Esophagus squamous epithelium (tissue), 5 donors: ENCODE data around the gene MAX. TPM values are rescaled to one million over a fixed set of nuclear protein-coding genes. Genes with fewer than 3 reads are reported as not detected.

ENCODE experiments used
- DNase-seq: peaks from one replicate; lab custom pipeline; 2025; lab: John Stamatoyannopoulos, UW
- H3K27ac ChIP-seq, 4 donors: fragments of 200-600 bp; sonication (generic); one replicate each; pipeline ENCODE4 v1.5.1; 2016 to 2019; ENCODE audit warnings: mild to moderate bottlenecking in 1 of 4
- H3K27me3 ChIP-seq, 4 donors: fragments of 200-600 bp; sonication (generic); 1 replicate in 3 of 4; 2 replicates in 1 of 4; pipeline versions ENCODE4 v1.5.1 to v1.6.0; 2017 to 2021; ENCODE audit warnings: antibody characterized with exemption in 1 of 4
- H3K36me3 ChIP-seq, 3 donors: fragments of 200-600 bp; sonication (generic); one replicate each; pipeline ENCODE4 v1.5.1; 2016 to 2019
- H3K4me1 ChIP-seq, 3 donors: fragments of 200-600 bp; sonication (generic); one replicate each; pipeline ENCODE4 v1.5.1; 2017 to 2019
- H3K4me3 ChIP-seq, 4 donors: fragments of 200-600 bp; sonication (generic); 1 replicate in 3 of 4; 2 replicates in 1 of 4; pipeline ENCODE4 v1.5.1; 2016 to 2019; ENCODE audit warnings: mild to moderate bottlenecking in 2 of 4, moderate library complexity in 1 of 4
- H3K9me3 ChIP-seq, 3 donors: fragments of 200-600 bp; sonication (generic); one replicate each; pipeline ENCODE4 v1.5.1; 2016 to 2019
- POLR2A ChIP-seq, 4 donors: fragments of 450-650 bp; IDR thresholded peaks; one replicate each; pipeline ENCODE4 v1.6.1; 2017; ENCODE audit warnings: antibody characterized with exemption in 4 of 4, mild to moderate bottlenecking in 4 of 4, moderate library complexity in 3 of 4
- WGBS, 2 donors: methylation state at CpG; one replicate each; pipeline ENCODE4 v1.1.5; 2018; 5-methylcytosine and 5-hydroxymethylcytosine counted together
- intact Hi-C: fragments of 100-400 bp; cut with DNase I; formaldehyde crosslinking; loops from one replicate; pipeline ENCODE4 v1.15.0; 2022
- total RNA-seq, 4 donors: library from RNA; depleted of rRNA; stranded (reverse); fragments of >200 nt; gene quantifications; one replicate each; pipeline ENCODE4 v1.1.0, GENCODE V29; 2016
- TF ChIP-seq, protein P1 (sequence below), 6 experiments: fragments of 450-650 bp in 4 of 6; fragments of 200-600 bp in 2 of 6; sonication (generic) in 2 of 6; IDR thresholded peaks; one replicate each; pipeline ENCODE4 v1.5.1; 2016 to 2019; ENCODE audit warnings: antibody characterized with exemption in 6 of 6, mild to moderate bottlenecking in 4 of 6, moderate library complexity in 4 of 6
- donor health status: DM: yes; HTN: yes; CAD: no.

MAX gene
- total RNA-seq, 4 donors from 2014 or later, result 45.3 to 88.7 (median 46.3) TPM

DNA sequence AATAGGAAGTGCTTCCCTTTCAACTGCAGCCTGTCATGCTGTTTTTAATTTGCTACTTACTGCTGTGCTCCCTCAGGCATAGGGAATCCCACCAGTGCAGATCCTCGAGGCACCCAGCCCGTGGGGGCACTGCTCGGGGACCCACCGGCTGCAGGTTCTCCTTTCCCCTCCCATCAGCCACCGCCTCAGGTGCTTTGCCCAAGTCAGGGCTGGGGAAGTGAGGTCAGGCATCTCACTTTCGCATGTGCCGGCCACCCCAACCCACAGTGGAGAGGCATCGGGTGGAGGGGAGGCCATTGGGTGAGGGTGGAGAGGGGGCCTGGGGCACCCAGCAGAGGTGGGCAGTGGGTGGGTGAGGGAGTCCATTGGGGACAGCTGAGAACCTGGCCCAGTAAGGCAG, 41.9 kb upstream of the MAX start:
- intact Hi-C loops, result no loop called here
- Histone ChIP-seq H3K4me3 (no peak overlapping the region), H3K36me3 (no peaks in the 10 kb centered on the region), H3K27ac (no peak overlapping the region), H3K27me3 (peaks cover 0 to 16% (median 0%) of the 10 kb centered on the region in 4 donors), H3K4me1 (no peaks in the 10 kb centered on the region), H3K9me3 (no peaks in the 10 kb centered on the region)
- 80 to 100% methylated on average over 1 to 2 of the region's 8 CpGs for WGBS, 2 donors
- DNase-seq, result no peak
- TF ChIP-seq, protein P1, sequence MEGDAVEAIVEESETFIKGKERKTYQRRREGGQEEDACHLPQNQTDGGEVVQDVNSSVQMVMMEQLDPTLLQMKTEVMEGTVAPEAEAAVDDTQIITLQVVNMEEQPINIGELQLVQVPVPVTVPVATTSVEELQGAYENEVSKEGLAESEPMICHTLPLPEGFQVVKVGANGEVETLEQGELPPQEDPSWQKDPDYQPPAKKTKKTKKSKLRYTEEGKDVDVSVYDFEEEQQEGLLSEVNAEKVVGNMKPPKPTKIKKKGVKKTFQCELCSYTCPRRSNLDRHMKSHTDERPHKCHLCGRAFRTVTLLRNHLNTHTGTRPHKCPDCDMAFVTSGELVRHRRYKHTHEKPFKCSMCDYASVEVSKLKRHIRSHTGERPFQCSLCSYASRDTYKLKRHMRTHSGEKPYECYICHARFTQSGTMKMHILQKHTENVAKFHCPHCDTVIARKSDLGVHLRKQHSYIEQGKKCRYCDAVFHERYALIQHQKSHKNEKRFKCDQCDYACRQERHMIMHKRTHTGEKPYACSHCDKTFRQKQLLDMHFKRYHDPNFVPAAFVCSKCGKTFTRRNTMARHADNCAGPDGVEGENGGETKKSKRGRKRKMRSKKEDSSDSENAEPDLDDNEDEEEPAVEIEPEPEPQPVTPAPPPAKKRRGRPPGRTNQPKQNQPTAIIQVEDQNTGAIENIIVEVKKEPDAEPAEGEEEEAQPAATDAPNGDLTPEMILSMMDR (IDR thresholded peaks at IDR 0.05), result no peak
- TF ChIP-seq POLR2A (IDR thresholded peaks at IDR 0.05), result no peak

DNA sequence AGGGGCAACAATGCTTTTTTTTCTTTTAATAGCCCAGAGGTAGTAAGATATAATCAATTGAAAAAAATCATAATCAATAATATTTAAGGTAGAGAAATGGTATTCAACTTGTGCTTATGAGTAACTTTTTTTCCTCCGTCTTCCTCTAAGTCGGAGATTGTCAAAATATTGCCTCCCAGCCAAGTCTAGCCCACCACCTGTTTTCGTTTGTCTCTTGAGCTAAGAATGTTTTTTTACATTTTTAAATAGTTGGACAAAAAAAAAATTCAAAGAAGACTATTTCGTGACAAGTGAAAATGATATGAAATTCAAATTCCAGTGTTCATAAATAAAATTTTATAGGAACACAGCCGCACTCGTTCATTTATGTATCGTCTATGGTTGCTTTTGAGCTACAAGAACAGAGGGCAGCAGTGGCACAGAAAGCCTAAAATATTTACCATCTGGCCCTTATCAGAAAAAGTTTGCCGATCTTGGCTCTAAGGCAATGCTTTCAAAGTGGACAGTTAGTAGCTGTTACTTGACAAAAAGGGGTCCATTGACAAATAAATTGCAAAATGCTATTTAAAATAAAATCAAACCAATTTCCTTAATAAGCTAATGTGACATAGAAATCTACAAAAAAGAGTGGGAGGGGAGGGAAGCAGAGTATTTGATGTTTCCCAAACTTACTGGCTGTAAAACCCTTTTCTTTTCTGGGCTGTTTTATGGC, 40.8 kb upstream of the MAX start:
- H3K4me1 ChIP-seq, result no peaks in the 10 kb centered on the region
- no peaks in the 10 kb centered on the region for H3K9me3 ChIP-seq
- whole genome bisulfite sequencing, 2 donors, result 66 to 68% methylated on average over 8 of the region's 8 CpGs
- intact Hi-C loops, result no loop called here
- no peak overlapping the region for H3K27ac ChIP-seq
- no peaks in the 10 kb centered on the region for H3K36me3 ChIP-seq
- no peak for TF ChIP-seq POLR2A (IDR thresholded peaks at IDR 0.05)
- TF ChIP-seq, protein P1 (IDR thresholded peaks at IDR 0.05), result no peak
- H3K27me3 ChIP-seq, result peaks cover 0 to 16% (median 0%) of the 10 kb centered on the region in 4 donors
- no peak overlapping the region for H3K4me3 ChIP-seq
- no peak for DNase-seq

DNA sequence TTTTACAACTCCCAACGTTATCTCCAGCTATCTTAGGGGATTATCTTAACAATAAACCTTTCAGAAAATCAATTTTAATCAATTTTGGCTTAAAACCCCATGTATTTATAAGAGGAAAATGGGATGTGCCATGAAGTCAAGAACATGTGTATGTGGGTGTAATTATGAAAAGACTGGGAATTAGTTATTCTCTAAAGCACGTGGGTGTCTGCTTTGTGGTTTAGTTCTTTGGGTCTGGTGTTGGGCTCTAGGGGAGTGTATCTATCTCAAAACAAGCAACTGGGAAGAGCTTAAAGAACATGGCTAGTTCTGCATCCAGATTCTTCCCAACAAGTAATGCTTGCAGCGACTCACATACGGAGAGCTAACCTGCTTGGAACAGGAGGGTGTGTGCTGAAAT, 40.1 kb upstream of the MAX start:
- H3K27ac ChIP-seq, result no peak overlapping the region
- DNase-seq, result no peak
- H3K27me3 ChIP-seq, result peaks cover 0 to 16% (median 0%) of the 10 kb centered on the region in 4 donors
- no peaks in the 10 kb centered on the region for H3K4me1 ChIP-seq
- no peaks in the 10 kb centered on the region for H3K36me3 ChIP-seq
- H3K4me3 ChIP-seq, result no peak overlapping the region
- 64 to 68% methylated on average over 4 of the region's 4 CpGs for WGBS, 2 donors
- TF ChIP-seq, protein P1 (IDR thresholded peaks at IDR 0.05), result no peak
- no peak for TF ChIP-seq POLR2A (IDR thresholded peaks at IDR 0.05)
- no peaks in the 10 kb centered on the region for H3K9me3 ChIP-seq
- intact Hi-C loops, result no loop called here

DNA sequence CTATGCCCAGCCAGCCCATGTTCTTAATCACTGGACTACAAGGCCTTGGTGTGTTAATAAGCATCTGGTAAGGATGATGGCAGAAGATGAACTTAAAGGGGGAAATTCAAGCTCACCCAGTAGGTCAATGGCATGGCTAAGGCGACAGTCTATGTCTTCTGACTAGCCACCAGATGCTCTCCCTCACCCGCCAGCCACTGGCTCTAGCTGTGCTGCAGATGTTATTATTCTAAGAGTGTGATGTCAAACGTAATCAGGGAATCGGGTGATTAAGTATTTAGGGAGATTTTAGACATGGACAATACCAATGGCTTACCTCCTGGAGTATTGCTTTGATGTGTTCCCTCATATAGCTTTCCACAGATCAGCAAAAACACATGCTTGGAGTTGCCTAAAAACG, 39.2 kb upstream of the MAX start:
- no peak for TF ChIP-seq POLR2A (IDR thresholded peaks at IDR 0.05)
- TF ChIP-seq, protein P1 (IDR thresholded peaks at IDR 0.05), result no peak
- no peaks in the 10 kb centered on the region for H3K4me1 ChIP-seq
- no peak for DNase-seq
- no peak overlapping the region for H3K4me3 ChIP-seq
- 64 to 77% methylated on average over 5 of the region's 5 CpGs for WGBS, 2 donors
- no peaks in the 10 kb centered on the region for H3K36me3 ChIP-seq
- H3K27me3 ChIP-seq, result peaks cover 0 to 16% (median 0%) of the 10 kb centered on the region in 4 donors
- H3K9me3 ChIP-seq, result no peaks in the 10 kb centered on the region
- no peak overlapping the region for H3K27ac ChIP-seq
- intact Hi-C loops, result no loop called here

DNA sequence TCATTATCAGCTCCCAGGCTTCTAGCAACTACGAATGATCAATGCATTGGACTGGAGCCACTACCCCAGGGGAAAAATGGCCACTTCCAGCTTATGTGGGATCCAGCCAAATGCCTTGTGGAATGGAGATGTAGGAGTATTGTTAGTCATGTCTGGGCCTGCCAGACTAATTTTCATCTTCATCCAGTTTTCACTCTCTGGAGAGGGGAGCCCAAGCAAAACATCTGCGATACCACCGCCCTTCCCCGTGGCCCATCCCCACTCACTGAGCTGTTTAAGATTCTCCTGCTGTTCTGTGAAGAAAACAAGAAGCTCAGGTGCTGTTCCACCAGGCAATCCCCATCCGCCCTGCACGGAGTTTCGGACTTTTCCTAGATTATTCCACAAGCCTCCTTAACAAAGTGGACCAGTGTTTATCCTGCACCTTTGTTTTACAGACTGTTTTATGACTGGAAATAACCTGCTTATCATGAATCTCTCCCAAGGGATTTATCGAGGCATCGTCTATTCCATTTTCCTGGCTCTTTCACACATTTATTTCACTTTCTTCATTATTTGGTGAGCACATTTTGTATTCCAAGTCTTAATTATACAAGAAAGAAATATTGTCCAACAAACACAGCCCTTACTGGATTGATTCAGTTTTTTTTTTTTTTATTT, 35.5 kb upstream of the MAX start:
- H3K9me3 ChIP-seq, result no peaks in the 10 kb centered on the region
- H3K36me3 ChIP-seq, result no peaks in the 10 kb centered on the region
- no peak for DNase-seq
- WGBS, 2 donors, result 57 to 65% methylated on average over 9 of the region's 9 CpGs
- H3K4me3 ChIP-seq, result no peak overlapping the region
- H3K4me1 ChIP-seq, result no peaks in the 10 kb centered on the region
- H3K27ac ChIP-seq, result no peak overlapping the region
- TF ChIP-seq, protein P1 (IDR thresholded peaks at IDR 0.05), result no peak
- no peak for TF ChIP-seq POLR2A (IDR thresholded peaks at IDR 0.05)
- H3K27me3 ChIP-seq, result no peaks in the 10 kb centered on the region
- intact Hi-C loops, result no loop called here
